Measurements from ENCODE around the gene RAPGEF2.
"Not testable (repeated sequence)": the region's sequence is repeated elsewhere in the genome, so short reads cannot be mapped to it uniquely, and the experiment has no call there.

RAPGEF2 gene

DNA sequence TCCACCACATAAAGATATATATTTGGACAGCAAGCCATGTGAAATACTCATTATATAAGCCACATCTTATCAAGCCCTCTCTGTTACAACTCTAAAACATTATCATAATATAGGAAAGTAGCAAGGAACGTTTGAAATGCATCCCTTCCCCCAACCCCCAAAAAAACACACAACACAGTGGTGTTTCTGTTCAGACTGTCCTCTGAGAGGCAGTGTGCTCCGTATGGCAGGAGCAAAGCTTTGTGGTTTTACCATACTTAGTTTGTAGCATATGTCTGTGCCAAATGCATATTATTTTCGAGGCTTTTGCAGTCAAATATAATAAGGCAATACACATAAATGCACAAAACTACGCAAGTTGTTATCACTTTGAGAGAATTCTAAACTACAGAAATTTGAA lies 194.2 kb downstream of the RAPGEF2 start:
- in situ Hi-C loops (cut with MboI; ENCODE audit: low sequenced_read_pairs), result no loop called here

DNA sequence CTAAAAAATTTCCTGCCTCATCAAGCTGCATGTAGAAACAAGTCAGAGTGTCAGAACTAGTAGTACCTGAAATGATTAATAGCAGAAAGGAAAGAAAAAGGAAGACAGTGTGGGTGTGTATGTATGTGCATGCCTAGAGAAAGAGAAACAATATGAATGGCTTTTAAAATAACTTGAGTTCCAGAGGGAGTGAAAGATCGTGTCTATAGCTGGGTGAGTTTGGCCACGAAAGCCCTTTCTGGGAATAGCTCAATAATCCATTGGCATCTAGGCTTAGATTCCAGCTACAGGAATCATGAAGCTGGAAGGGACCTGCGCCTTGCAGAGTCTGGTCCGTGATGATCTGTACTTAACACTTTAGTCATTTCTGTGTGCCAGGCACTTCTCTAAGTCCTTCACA lies 195.6 kb downstream of the RAPGEF2 start:
- in situ Hi-C loops (cut with MboI; ENCODE audit: low sequenced_read_pairs), result no loop called here

DNA sequence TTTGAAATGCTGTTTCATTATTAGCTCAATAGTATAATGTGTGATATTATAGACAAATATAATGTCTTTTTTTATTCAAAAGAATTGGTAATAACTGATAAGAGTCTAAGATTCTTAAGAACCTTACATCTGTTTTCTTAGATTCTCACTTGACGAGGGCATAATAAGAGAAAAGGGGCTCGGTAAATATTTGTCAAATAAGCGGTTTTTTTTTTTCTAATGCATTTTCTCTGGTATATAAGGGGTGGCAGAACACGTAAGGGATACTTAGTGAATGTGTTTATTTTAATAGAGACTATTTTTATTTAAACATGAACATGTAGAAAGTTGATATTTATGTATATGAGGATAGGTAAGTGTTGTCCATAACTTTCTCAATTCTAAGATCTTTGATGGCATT lies 200.6 kb downstream of the RAPGEF2 start:
- in situ Hi-C loops (cut with MboI; ENCODE audit: low sequenced_read_pairs), result no loop called here

DNA sequence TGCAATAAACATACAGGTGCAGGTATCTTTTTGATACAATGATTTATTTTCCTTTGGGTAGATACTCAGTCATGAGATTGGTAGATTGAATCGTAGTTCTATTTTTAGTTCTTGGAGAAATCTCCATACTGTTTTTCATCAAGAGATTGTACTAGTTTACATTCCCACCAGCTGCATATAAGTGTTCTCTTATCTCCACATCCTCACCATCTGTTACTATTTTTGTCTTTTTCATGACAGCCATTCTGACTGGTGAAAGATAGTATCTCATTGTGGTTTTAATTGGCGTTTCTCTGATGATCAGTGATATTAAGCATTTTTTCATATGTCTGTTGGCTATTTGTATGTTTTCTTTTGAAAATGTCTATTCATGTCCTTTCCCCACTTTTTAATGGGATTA lies 202.2 kb downstream of the RAPGEF2 start:
- in situ Hi-C loops (cut with MboI; ENCODE audit: low sequenced_read_pairs), result no loop called here

DNA sequence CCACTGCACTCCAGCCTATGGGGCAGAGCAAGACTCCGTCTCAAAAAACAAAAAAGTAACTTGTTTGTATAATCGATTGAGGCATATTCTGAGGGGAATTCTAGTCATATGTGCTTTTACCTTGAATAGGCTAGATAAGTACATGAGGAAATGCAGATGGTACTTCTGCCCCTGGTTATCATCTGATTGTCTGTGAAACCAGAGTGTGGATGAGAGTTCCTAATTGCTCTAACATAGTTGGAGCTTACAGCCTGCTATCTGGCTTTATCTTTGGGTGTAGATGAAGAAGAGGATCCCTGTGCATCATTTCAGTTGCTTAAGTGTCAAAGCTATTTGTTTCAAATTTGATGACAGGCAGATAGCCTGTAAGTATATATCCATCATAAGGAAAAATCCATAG lies 205.1 kb downstream of the RAPGEF2 start:
- in situ Hi-C loops (cut with MboI; ENCODE audit: low sequenced_read_pairs), result no loop called here

DNA sequence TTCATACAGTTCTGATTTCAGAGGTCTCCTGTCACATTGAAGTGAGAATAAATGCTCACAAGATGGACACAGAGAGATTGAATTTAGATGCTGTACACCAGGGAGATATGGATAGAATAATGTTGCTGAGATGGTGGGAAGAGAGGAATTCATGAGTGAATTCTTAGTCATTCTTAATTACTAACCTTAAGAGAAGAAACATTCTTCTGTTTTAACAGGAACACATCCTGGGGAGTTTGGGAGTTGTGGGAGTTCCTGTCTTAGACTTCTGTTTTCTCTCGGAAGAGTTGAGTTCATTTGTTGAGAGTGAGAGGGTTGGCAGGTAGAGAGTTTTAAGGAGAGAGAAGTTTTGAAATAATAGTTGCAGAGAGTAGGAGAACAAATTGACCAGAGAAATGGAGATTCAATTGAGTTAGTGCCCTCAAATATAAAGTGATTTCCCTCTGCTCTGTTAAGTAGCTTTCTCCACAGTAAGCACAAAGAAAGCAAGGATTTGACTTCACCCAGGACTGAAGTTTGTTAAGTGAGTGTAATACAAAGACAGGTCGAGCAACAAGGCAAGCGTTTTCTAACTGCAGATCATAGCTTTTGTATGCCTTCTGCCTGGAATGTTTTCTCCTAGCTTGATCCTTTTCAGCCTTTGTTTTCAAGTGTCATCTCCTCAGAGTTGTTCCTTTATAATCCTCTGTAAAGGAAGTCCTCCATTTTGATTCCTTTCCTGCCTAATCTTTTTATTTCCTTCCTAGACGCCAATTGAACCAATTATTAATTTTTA lies 205.9 kb downstream of the RAPGEF2 start:
- in situ Hi-C loops (cut with MboI; ENCODE audit: low sequenced_read_pairs), result no loop called here

DNA sequence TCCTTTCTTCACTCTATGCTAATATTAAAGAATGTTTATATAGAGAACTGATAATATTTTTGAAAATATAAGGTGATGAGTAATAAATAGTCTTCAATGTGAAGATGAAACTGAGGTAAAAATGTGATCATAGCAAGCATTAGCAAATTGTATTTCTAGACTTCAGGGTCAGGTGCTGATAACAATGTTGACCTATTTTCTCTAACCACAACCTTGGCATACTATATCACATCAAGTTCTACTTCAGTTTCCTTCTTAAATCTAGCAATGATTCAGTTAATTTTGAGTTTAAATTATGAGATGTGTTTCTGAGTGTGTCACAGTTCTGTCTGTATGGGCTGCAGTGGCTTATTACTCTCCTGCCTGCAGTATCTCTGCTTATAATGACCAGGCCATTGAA lies 209.4 kb downstream of the RAPGEF2 start:
- in situ Hi-C loops (cut with MboI; ENCODE audit: low sequenced_read_pairs), result no loop called here

DNA sequence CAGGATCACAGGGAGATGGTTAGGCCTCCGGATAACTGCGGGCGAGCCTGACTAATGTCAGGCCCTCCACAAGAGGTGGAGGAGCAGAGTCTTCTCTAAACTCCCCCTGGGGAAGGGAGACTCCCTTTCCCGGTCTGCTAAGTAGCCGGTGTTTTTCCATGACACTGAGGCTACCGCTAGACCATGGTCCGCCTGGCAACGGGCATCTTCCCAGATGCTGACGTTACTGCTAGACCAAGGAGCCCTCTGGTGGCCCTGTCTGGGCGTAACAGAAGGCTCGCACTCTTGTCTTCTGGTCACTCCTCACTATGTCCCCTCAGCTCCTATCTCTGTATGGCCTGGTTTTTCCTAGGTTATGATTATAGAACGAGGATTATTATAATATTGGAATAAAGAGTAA lies 213.0 kb downstream of the RAPGEF2 start:
- in situ Hi-C loops (cut with MboI; ENCODE audit: low sequenced_read_pairs), result not testable (repeated sequence)

DNA sequence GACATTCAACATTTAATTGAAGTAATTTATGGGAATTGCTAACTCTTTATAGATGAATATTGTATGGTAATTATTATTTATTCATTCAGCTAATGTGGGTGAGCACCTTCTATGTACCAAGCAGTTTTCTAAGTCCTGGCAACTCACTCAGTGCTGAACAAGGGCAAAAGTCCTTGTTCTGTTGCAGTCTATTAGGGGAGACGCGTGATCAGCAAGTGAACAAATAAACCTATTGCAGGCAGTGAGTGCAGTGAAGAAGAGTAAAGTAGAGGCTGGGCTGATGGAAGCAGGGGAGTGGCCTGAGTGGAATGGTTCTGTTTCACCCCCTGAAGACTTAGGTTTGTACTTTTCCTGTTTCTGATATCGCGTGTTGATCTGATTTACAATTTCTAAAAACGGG lies 214.3 kb downstream of the RAPGEF2 start:
- in situ Hi-C loops (cut with MboI; ENCODE audit: low sequenced_read_pairs), result no loop called here

DNA sequence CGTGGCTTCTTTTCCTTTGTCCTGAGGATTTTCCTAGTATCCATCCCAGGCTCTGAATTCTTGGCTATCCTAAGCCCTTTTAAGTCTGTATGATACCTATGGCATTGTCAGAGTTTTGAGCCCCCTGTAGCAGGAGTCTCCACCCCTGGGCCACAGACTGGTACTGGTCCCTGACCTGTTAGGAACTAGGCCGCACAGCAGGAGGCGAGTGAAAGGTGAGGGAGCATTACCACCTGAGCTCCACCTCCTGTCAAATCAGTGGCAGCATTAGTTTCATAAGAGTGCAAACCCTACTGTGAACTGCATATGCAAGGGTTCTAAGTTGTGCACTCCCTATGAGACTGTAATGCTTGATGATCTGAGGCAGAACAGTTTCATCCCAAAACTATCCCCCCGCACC lies 216.1 kb downstream of the RAPGEF2 start:
- in situ Hi-C loops (cut with MboI; ENCODE audit: low sequenced_read_pairs), result no loop called here

DNA sequence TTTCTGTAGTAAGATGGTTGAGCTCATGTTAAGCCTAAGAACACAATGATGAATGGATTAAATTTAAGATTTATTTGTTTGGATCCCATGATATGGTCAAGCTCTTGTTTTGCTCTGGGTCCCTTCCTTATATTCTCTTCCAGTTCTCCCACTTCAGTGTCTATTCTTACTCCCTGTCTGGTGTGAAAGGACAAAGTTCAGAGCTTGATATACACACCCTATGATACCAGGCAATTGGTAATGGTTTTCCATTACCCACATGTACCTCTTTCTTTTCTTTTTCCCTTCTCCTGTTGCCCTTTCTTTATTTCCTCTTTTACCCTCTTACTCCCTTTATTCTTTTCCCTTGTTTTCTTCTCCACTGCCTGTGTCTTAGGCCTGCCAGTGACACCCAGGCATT lies 223.6 kb downstream of the RAPGEF2 start:
- in situ Hi-C loops (cut with MboI; ENCODE audit: low sequenced_read_pairs), result no loop called here

DNA sequence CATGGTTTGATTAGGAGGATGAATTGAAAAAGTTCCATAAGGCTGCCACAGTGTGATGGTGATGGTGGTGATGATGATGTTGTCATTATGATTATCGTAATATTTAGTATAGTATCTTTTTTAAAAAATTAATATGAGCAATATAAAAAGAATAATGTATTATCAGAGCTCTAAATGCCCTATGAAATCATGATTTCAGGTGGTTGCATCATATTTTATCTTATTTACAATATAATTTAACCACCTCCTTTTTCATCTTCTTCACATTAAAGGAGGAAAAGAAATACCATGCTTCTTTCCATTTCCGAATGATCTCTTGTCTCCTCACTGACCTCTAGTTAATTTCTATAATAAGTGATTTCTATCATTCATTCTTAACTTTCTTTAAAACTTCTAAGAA lies 225.9 kb downstream of the RAPGEF2 start:
- in situ Hi-C loops (cut with MboI; ENCODE audit: low sequenced_read_pairs), result no loop called here

DNA sequence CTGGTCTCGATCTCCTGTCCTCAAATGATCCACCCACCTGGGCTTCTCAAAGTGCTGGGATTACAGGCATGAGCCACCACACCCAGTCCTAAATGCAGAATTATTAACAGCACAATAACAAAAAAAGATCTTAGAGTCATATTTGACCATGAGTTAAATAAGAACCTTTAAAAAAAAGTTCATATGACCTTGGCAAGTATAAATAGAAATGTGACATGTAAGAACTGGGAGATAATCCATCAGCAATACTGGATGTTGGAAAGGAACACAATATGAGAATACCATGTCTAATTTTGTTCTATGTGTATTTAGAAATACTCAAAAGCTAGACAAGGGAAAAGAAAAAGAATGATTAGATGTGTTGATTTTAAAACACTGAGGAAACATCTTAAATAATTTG lies 231.6 kb downstream of the RAPGEF2 start:
- in situ Hi-C loops (cut with MboI; ENCODE audit: low sequenced_read_pairs), result no loop called here

DNA sequence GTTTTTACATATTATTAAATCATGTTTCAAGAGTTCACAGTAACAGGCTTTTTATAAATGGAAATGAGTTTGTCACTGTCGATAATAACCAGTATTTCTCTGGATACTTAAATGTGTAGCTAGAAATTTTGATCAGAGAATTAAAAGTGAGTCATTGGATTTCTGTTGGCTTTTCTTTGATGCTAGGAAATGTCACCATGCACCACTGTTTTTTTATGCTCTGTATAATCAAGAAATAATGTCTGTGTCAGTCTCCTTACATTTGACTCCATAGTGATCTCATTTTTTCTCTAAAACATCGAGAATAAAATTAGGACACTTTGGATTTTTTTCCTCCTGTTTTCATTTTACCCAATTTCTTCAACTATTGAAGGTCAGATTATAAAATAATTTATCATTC lies 234.2 kb downstream of the RAPGEF2 start:
- in situ Hi-C loops (cut with MboI; ENCODE audit: low sequenced_read_pairs), result no loop called here

DNA sequence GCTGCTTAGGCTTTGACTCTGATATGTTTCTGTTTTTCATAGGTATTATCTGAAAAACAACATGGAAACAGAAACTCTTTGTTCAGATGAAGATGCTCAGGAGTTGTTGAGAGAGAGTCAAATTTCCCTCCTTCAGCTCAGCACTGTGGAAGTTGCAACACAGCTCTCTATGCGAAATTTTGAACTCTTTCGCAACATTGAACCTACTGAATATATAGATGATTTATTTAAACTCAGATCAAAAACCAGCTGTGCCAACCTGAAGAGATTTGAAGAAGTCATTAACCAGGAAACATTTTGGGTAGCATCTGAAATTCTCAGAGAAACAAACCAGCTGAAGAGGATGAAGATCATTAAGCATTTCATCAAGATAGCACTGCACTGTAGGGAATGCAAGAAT lies 238.6 kb downstream of the RAPGEF2 start:
- in situ Hi-C loops (cut with MboI; ENCODE audit: low sequenced_read_pairs), result no loop called here

DNA sequence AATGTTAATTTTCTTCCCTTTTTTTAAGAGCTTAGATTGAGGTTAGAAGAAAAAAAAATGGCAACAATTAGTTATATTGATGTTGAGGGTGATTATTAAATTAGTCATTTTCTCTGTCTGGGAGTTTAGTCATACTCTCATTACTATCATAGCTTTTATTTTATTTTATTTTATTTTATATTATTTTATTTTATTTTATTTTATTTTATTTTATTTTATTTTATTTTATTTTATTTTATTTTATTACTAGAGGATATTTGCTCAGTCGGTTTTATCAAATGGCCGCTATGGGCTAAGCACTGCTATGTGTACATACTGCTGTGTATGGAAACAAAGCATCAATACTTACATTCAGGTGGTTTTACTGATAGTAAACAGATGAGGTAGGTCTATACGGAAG lies 239.5 kb downstream of the RAPGEF2 start:
- in situ Hi-C loops (cut with MboI; ENCODE audit: low sequenced_read_pairs), result no loop called here

DNA sequence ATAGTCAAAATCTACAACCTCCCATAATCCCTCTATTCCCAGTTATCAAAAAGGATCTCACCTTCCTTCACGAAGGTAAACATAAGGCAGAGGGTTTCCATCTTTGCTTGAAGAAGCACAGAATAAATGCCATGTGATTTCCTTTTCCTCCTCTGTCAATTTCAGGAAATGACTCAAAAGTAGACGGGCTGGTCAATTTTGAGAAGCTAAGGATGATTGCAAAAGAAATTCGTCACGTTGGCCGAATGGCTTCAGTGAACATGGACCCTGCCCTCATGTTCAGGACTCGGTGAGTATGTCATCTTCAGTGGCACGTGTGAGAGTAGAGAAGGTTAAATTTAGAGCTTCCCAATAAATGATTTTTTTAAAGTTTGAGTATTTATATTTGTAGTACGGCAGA lies 240.2 kb downstream of the RAPGEF2 start:
- in situ Hi-C loops (cut with MboI; ENCODE audit: low sequenced_read_pairs), result no loop called here

DNA sequence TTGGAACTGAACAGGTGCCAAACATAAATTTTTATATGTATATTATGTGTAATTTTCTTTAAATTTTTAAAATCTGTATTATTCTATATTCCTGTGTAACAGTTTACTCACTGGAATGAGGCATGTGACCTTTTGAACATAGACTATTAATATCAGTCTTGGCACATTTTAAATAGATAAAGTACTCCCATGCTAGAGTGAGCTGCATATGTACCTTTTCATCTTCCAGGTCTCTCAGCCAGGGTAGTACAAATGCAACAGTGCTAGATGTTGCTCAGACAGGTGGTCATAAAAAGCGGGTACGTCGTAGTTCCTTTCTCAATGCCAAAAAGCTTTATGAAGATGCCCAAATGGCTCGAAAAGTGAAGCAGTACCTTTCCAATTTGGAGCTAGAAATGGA lies 242.0 kb downstream of the RAPGEF2 start:
- in situ Hi-C loops (cut with MboI; ENCODE audit: low sequenced_read_pairs), result no loop called here

DNA sequence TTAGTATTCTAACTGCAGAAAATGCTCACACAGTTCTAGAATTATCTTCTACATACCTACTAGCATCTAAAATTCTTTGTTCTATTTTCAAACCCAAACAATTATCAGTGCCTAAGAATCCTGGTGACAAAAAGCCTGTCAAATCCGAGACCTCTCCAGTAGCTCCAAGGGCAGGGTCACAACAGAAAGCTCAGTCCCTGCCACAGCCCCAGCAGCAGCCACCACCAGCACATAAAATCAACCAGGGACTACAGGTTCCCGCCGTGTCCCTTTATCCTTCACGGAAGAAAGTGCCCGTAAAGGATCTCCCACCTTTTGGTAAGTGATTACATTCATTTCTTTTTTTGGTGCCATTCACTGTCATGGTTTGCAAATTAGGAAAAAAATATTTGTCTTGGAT lies 243.8 kb downstream of the RAPGEF2 start:
- in situ Hi-C loops (cut with MboI; ENCODE audit: low sequenced_read_pairs), result no loop called here

DNA sequence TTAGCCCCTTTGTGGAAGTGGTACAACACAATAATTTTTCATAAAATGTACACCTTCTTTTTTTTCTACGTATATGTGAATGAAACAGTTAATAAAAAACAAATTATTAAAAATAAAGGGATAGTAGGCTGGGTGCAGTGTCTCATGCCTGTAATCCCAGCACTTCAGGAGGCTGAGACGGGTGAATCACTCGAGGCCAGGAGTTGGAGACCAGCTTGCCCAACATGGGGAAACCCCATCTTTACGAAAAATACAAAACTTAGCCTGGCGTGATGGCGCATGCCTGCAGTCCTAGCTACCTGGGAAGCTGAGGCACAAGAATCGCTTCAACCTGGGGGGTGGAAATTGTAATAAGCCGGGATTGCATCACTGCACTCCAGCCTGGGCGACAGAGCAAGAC lies 244.9 kb downstream of the RAPGEF2 start:
- in situ Hi-C loops (cut with MboI; ENCODE audit: low sequenced_read_pairs), result no loop called here

DNA sequence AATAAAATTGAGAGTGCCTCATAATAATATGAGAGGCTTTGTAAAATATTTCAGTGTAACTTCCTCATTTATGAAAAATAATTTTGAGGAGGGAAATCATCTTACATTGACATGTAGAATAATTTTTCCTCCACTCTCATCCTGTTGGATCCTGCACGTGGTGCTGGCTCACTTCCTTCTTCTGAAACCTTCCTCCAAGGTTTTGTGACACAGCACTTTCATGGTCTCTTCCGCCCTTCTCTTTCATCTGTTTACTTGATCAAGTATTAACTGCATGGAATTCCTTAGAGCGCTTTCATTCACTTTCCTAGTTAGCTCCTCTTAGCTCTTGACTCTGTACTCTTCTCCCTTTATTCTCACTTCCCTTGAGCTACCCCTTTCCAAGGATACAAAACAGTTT lies 246.5 kb downstream of the RAPGEF2 start:
- in situ Hi-C loops (cut with MboI; ENCODE audit: low sequenced_read_pairs), result no loop called here

DNA sequence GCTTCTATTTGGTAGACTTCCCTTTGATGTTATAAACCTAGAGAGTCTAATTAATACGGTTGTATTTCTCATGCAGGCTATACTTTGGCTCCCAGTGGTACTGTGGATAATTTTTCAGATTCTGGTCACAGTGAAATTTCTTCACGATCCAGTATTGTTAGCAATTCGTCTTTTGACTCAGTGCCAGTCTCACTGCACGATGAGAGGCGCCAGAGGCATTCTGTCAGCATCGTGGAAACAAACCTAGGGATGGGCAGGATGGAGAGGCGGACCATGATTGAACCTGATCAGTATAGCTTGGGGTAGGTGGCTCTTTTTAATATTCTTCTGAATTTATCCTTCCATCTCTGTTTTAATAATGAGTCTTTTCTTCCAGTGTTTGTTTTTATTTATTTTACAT lies 249.7 kb downstream of the RAPGEF2 start:
- in situ Hi-C loops (cut with MboI; ENCODE audit: low sequenced_read_pairs), result no loop called here

DNA sequence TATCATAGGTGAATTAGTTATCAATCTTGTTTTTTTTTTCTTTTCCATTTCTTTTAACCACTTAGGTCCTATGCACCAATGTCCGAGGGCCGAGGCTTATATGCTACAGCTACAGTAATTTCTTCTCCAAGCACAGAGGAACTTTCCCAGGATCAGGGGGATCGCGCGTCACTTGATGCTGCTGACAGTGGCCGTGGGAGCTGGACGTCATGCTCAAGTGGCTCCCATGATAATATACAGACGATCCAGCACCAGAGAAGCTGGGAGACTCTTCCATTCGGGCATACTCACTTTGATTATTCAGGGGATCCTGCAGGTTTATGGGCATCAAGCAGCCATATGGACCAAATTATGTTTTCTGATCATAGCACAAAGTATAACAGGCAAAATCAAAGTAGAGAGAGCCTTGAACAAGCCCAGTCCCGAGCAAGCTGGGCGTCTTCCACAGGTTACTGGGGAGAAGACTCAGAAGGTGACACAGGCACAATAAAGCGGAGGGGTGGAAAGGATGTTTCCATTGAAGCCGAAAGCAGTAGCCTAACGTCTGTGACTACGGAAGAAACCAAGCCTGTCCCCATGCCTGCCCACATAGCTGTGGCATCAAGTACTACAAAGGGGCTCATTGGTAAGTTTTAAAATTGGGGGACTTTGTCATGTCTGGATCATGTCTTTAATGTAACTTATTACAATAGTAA lies 250.7 kb downstream of the RAPGEF2 start:
- in situ Hi-C loops (cut with MboI; ENCODE audit: low sequenced_read_pairs), result no loop called here
